ENCODE results near the gene TSKU.

DNA sequence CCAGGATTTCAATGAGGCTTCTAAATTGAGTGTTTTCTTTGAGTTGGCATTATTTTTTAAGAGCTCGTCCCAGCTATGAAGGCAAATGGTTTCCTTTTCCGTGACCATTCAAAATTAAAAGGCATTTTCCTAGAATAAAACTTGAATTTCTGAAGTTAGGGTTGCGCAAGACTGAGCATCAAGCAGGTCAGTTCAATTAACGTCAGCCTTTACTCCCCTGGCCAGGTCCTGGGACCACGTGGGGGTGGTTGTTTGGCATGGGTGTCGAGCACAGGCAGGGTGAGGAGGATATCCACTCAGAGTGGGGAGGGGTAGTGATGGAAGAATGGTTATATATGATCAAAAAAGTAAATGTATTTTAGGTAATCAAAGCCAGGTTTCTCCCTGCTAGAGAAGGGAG lies 43.4 kb upstream of the TSKU start:
- TF ChIP-seq, protein P1, sequence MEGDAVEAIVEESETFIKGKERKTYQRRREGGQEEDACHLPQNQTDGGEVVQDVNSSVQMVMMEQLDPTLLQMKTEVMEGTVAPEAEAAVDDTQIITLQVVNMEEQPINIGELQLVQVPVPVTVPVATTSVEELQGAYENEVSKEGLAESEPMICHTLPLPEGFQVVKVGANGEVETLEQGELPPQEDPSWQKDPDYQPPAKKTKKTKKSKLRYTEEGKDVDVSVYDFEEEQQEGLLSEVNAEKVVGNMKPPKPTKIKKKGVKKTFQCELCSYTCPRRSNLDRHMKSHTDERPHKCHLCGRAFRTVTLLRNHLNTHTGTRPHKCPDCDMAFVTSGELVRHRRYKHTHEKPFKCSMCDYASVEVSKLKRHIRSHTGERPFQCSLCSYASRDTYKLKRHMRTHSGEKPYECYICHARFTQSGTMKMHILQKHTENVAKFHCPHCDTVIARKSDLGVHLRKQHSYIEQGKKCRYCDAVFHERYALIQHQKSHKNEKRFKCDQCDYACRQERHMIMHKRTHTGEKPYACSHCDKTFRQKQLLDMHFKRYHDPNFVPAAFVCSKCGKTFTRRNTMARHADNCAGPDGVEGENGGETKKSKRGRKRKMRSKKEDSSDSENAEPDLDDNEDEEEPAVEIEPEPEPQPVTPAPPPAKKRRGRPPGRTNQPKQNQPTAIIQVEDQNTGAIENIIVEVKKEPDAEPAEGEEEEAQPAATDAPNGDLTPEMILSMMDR (conservative IDR thresholded peaks at IDR 0.05; ENCODE audit: low read length): no peak
- TF ChIP-seq EZH2phosphoT487 (IDR thresholded peaks at IDR 0.05; ENCODE audit: borderline replicate concordance, low read depth, low read length): no peak

All from OCI-LY7 (cell line).